H1 (cell line): ENCODE results near the gene MITF. TPM values are rescaled to one million over a fixed set of nuclear protein-coding genes. Genes with fewer than 3 reads are reported as not detected.

Experiments
- CTCF ChIA-PET: fragments of 300-600 bp; sonication (Branson Sonifier 250); formaldehyde crosslinking; loops from one replicate; lab custom pipeline; 2021; ENCODE audit not compliant: partially characterized antibody; lab: Charles Lee
- POLR2A ChIA-PET: fragments of 300-600 bp; sonication (Branson Sonifier 250); formaldehyde crosslinking; loops from one replicate; lab custom pipeline; 2021; ENCODE audit warnings: inconsistent platforms; ENCODE audit not compliant: partially characterized antibody; lab: Charles Lee
- DNase-seq, 2 experiments: peaks; one replicate each; pipeline versions ENCODE4 v3.0.0 to v3.0.0-alpha.2; 2010 to 2022; ENCODE audit warnings: low spot score in 2 of 2, low read depth in 1 of 2, mixed read lengths in 1 of 2
- FAIRE-seq: peaks from 2 replicates; lab custom pipeline; 2011; peaks lifted over from hg19 to GRCh38; lab: Jason Lieb, UNC
- H2AFZ ChIP-seq: 2 replicates; pipeline ENCODE4 v1.8.1; 2012; ENCODE audit warnings: low read length, inconsistent platforms
- H2AK5ac ChIP-seq: 2 replicates; pipeline ENCODE4 v1.6.1; 2013; ENCODE audit warnings: low read depth, low read length
- H2BK120ac ChIP-seq: replicated peaks from 2 replicates; pipeline ENCODE3; 2013; ENCODE audit warnings: low read depth, low read length, inconsistent platforms
- H2BK12ac ChIP-seq: 2 replicates; pipeline ENCODE4 v1.6.1; 2013; ENCODE audit warnings: low read depth, low read length
- H2BK15ac ChIP-seq: 2 replicates; pipeline ENCODE4 v1.6.1; 2013; ENCODE audit warnings: low read length
- H2BK20ac ChIP-seq: 2 replicates; pipeline ENCODE4 v1.6.1; 2013; ENCODE audit warnings: low read length
- H2BK5ac ChIP-seq: 2 replicates; pipeline ENCODE4 v1.6.1; 2013; ENCODE audit warnings: low read depth, low read length
- H3K14ac ChIP-seq: 2 replicates; pipeline ENCODE4 v1.6.1; 2013; ENCODE audit warnings: inconsistent platforms; ENCODE audit not compliant: insufficient read length
- H3K18ac ChIP-seq: 2 replicates; pipeline ENCODE4 v1.6.1; 2013; ENCODE audit warnings: low read length; ENCODE audit errors: extremely low read depth
- H3K23ac ChIP-seq: 2 replicates; pipeline ENCODE4 v1.6.1; 2013; ENCODE audit warnings: inconsistent platforms; ENCODE audit not compliant: insufficient read length
- H3K23me2 ChIP-seq: 2 replicates; pipeline ENCODE4 v1.6.1; 2013; ENCODE audit warnings: low read depth, low read length
- H3K27ac ChIP-seq: 2 replicates; pipeline ENCODE4 v1.6.1; 2011; ENCODE audit warnings: low read depth, low read length, inconsistent platforms
- H3K27me3 ChIP-seq, 4 experiments: replicated peaks in 1 of 4; 1 replicate in 1 of 4; 2 replicates in 3 of 4; pipeline versions ENCODE4 v1.6.1 to v1.8.1; 2011 to 2013; ENCODE audit warnings: low read length in 3 of 4, mild to moderate bottlenecking in 3 of 4, inconsistent platforms in 2 of 4, mixed read lengths in 2 of 4, moderate library complexity in 1 of 4; ENCODE audit not compliant: control insufficient read depth in 3 of 4, insufficient read depth in 3 of 4; ENCODE audit errors: extremely low read depth in 1 of 4
- H3K36me3 ChIP-seq, 4 experiments: 2 replicates each; pipeline versions ENCODE4 v1.6.1 to v1.8.1; 2011 to 2013; ENCODE audit warnings: mild to moderate bottlenecking in 4 of 4, low read length in 3 of 4, moderate library complexity in 2 of 4, control low read depth in 1 of 4, inconsistent platforms in 1 of 4; ENCODE audit not compliant: insufficient read depth in 4 of 4, control insufficient read depth in 2 of 4
- H3K4ac ChIP-seq: replicated peaks from 2 replicates; pipeline ENCODE3; 2013; ENCODE audit warnings: low read length, low read depth, mixed read lengths, inconsistent platforms; ENCODE audit not compliant: insufficient read length
- H3K4me1 ChIP-seq, 4 experiments: replicated peaks in 1 of 4; 1 replicate in 1 of 4; 2 replicates in 3 of 4; pipeline versions ENCODE4 v1.6.1 to v1.8.1; 2011 to 2013; ENCODE audit warnings: low read length in 3 of 4, inconsistent platforms in 2 of 4, mixed read lengths in 1 of 4; ENCODE audit not compliant: insufficient read depth in 4 of 4, control insufficient read depth in 3 of 4
- H3K4me2 ChIP-seq, 2 experiments: 2 replicates each; pipeline versions ENCODE4 v1.6.1 to v1.8.1; 2011 to 2013; ENCODE audit warnings: low read depth in 2 of 2, low read length in 2 of 2, control low read depth in 1 of 2, inconsistent platforms in 1 of 2, mild to moderate bottlenecking in 1 of 2; ENCODE audit not compliant: insufficient read depth in 1 of 2
- H3K4me3 ChIP-seq, 4 experiments: fragments of 200-600, 300-600 bp in 1 of 4; sonication (generic), shearing (Covaris generic), sonication (Bioruptor Twin) in 1 of 4; 2 replicates each; pipeline versions ENCODE4 v1.5.1 to v1.8.1; 2011 to 2016; ENCODE audit warnings: low read length in 4 of 4, low read depth in 3 of 4, control low read depth in 2 of 4, inconsistent platforms in 2 of 4, mild to moderate bottlenecking in 2 of 4, mixed read lengths in 1 of 4, moderate library complexity in 1 of 4; ENCODE audit not compliant: insufficient read depth in 2 of 4; ENCODE audit errors: extremely low read depth in 1 of 4
- H3K56ac ChIP-seq: replicated peaks from 2 replicates; pipeline ENCODE3; 2013; ENCODE audit warnings: low read depth, mild to moderate bottlenecking, mixed read lengths, low read length, inconsistent platforms; ENCODE audit not compliant: insufficient read length
- H3K79me1 ChIP-seq: 2 replicates; pipeline ENCODE4 v1.6.1; 2013; ENCODE audit warnings: low read depth, low read length, control low read depth
- H3K79me2 ChIP-seq, 2 experiments: 2 replicates each; pipeline versions ENCODE4 v1.6.1 to v1.8.1; 2012 to 2013; ENCODE audit warnings: low read length in 2 of 2, mild to moderate bottlenecking in 2 of 2, inconsistent platforms in 1 of 2; ENCODE audit not compliant: insufficient read depth in 2 of 2, control insufficient read depth in 1 of 2
- H3K9ac ChIP-seq, 4 experiments: replicated peaks in 1 of 4; 1 replicate in 1 of 4; 2 replicates in 3 of 4; pipeline versions ENCODE4 v1.6.1 to v1.8.1; 2011 to 2013; ENCODE audit warnings: low read depth in 3 of 4, low read length in 3 of 4, control low read depth in 2 of 4, mild to moderate bottlenecking in 2 of 4, moderate library complexity in 2 of 4, inconsistent platforms in 1 of 4; ENCODE audit errors: extremely low read depth in 1 of 4
- H3K9me3 ChIP-seq, 2 experiments: 2 replicates each; pipeline versions ENCODE4 v1.6.1 to v1.8.1; 2012 to 2013; ENCODE audit warnings: mild to moderate bottlenecking in 2 of 2, moderate library complexity in 2 of 2, control low read depth in 1 of 2, inconsistent platforms in 1 of 2, low read depth in 1 of 2, low read length in 1 of 2, mixed read lengths in 1 of 2; ENCODE audit not compliant: insufficient read depth in 2 of 2
- H4K20me1 ChIP-seq, 2 experiments: replicated peaks in 1 of 2; 2 replicates each; pipeline versions ENCODE3 to v1.8.1; 2011 to 2013; ENCODE audit warnings: inconsistent platforms in 2 of 2, low read length in 2 of 2, mild to moderate bottlenecking in 1 of 2; ENCODE audit not compliant: insufficient read depth in 2 of 2, control insufficient read depth in 1 of 2
- H4K5ac ChIP-seq: 2 replicates; pipeline ENCODE4 v1.6.1; 2013; ENCODE audit warnings: low read length, low read depth, mixed read lengths, inconsistent platforms; ENCODE audit not compliant: insufficient read length
- H4K8ac ChIP-seq: 2 replicates; pipeline ENCODE4 v1.8.0; 2013; ENCODE audit warnings: mild to moderate bottlenecking, moderate library complexity, low read length, inconsistent platforms; ENCODE audit not compliant: insufficient read depth; ENCODE audit errors: extremely low read depth
- H4K91ac ChIP-seq: replicated peaks from 2 replicates; pipeline ENCODE3; 2013; ENCODE audit warnings: low read length, mixed read lengths, inconsistent platforms; ENCODE audit not compliant: insufficient read length
- CHD1 ChIP-seq: IDR thresholded peaks from 2 replicates; pipeline ENCODE4 v1.6.1; 2012; ENCODE audit warnings: low read depth, low read length, improper control_type of control experiment
- HDAC2 ChIP-seq, 2 experiments: fragments of 300-600 bp in 1 of 2; sonication (generic) in 1 of 2; IDR thresholded peaks; 2 replicates each; pipeline ENCODE4 v1.6.1; 2011 to 2012; ENCODE audit warnings: low read depth in 2 of 2, low read length in 2 of 2, mild to moderate bottlenecking in 2 of 2, moderate library complexity in 2 of 2, borderline replicate concordance in 1 of 2, inconsistent platforms in 1 of 2
- HDAC6 ChIP-seq: IDR thresholded peaks from one replicate; pipeline ENCODE4 v1.7.1; 2012; ENCODE audit warnings: low read depth, mild to moderate bottlenecking, inconsistent platforms, low read length, moderate library complexity
- KDM4A ChIP-seq: IDR thresholded peaks from one replicate; pipeline ENCODE4 v1.7.1; 2012; ENCODE audit warnings: low read depth, mild to moderate bottlenecking, moderate library complexity, low read length, inconsistent platforms; ENCODE audit not compliant: severe bottlenecking
- TAF7 ChIP-seq: optimal IDR thresholded peaks from 2 replicates; pipeline ENCODE3; 2011; ENCODE audit warnings: low read depth, mild to moderate bottlenecking, inconsistent platforms, low read length, moderate library complexity, borderline replicate concordance
- WGBS, 2 experiments: shearing (Covaris generic) in 1 of 2; methylation state at CpG; one replicate each; pipeline versions ENCODE4 v1.1.6 to v1.1.7; 2013 to 2015; ENCODE audit warnings: low lambda C conversion rate in 2 of 2, mixed read lengths in 2 of 2, inconsistent platforms in 1 of 2, low coverage in 1 of 2, missing lambda C conversion rate in 1 of 2; ENCODE audit not compliant: insufficient replicate concordance in 2 of 2, insufficient coverage in 1 of 2, insufficient read length in 1 of 2; ENCODE audit errors: extremely low coverage in 1 of 2, missing lambda C conversion rate in 1 of 2; 5-methylcytosine and 5-hydroxymethylcytosine counted together
- polyA plus RNA-seq, 7 experiments: library from polyadenylated mRNA; depleted of rRNA in 3 of 7; stranded (reverse) in 5 of 7; unstranded in 2 of 7; fragments of >200 nt in 5 of 7; fragments of 200-250 nt in 2 of 7; gene quantifications; 1 replicate in 5 of 7; 2 replicates in 1 of 7; 4 replicates in 1 of 7; pipeline versions ENCODE4 v1.2.1 to v1.2.3, GENCODE V29; 2011 to 2013; ENCODE audit warnings: missing spikeins in 2 of 7, mixed read lengths in 2 of 7
- total RNA-seq: library from RNA; stranded (reverse); fragmentation: NEBNext Ultra II Directional; extraction: Animal tissue kit (Norgen Biotek cat#: 25700); gene quantifications from 2 replicates; pipeline ENCODE4 v1.2.1, GENCODE V29; 2021

The MITF gene
- total and polyA plus RNA-seq, 2 of the 8 experiments (the other 6 are each of a cell fraction or from before 2014, with no cell fraction given), result 0.53 to 1.4 TPM

GRCh38 chr3:69976021-69976420, 236.8 kb downstream of the MITF start:
- no peak overlapping the region for H3K23ac ChIP-seq
- no peaks in the 10 kb centered on the region for H3K27me3 ChIP-seq
- no peaks in the 10 kb centered on the region for H4K20me1 ChIP-seq
- H3K18ac ChIP-seq, result no peak overlapping the region
- H4K5ac ChIP-seq, result no peak overlapping the region
- H2BK15ac ChIP-seq, result no peak overlapping the region
- no peak overlapping the region for H4K8ac ChIP-seq
- POLR2A ChIA-PET, result no interaction called here
- no peaks in the 10 kb centered on the region for H3K23me2 ChIP-seq
- no peaks in the 10 kb centered on the region for H3K79me2 ChIP-seq
- H2BK20ac ChIP-seq, result no peak overlapping the region
- H4K91ac ChIP-seq, result no peak overlapping the region
- H3K79me1 ChIP-seq, result no peaks in the 10 kb centered on the region
- no peaks in the 10 kb centered on the region; a peak in 1 of 4 replicates for H3K9me3 ChIP-seq
- H3K9ac ChIP-seq, result no peak overlapping the region
- no peaks in the 10 kb centered on the region for H3K36me3 ChIP-seq
- CTCF ChIA-PET, result no interaction called here
- FAIRE-seq, result no peak
- H2BK5ac ChIP-seq, result no peak overlapping the region
- no peaks in the 10 kb centered on the region for H3K4me1 ChIP-seq
- H3K27ac ChIP-seq, result no peak overlapping the region
- TF ChIP-seq TAF7 (no peak), HDAC6 (no peak), CHD1 (no peak), HDAC2 (IDR thresholded peaks at IDR 0.05; ENCODE audit: borderline replicate concordance in 1 of 2, low read depth in 2 of 2, low read length in 2 of 2) (no peak), KDM4A (no peak)
- no peak overlapping the region for H3K4ac ChIP-seq
- H3K14ac ChIP-seq, result no peak overlapping the region
- no peak overlapping the region for H3K56ac ChIP-seq
- 91% methylated on average over 2 of the region's 2 CpGs; no CpG with 5 or more reads in 1 of the 2 experiments for WGBS, 2 experiments
- H3K4me2 ChIP-seq, result no peak overlapping the region
- no peak overlapping the region for H2AFZ ChIP-seq
- H3K4me3 ChIP-seq, result no peak overlapping the region
- no peak overlapping the region for H2AK5ac ChIP-seq
- no peak overlapping the region for H2BK120ac ChIP-seq
- no peak overlapping the region for H2BK12ac ChIP-seq
- no peak for DNase-seq
